Measurements from ENCODE around the gene TRMT11. TPM values are rescaled to one million over a fixed set of nuclear protein-coding genes. Genes with fewer than 3 reads are reported as not detected.

Gene TRMT11
- total RNA-seq, 2 experiments from 2014 or later: 20.6 to 26.4 TPM

Other genes starting within 250 kb of the TRMT11 start
- not detected for gene HEY2, start 236.9 kb upstream of the TRMT11 start, total RNA-seq
- 10 to 100 TPM; 45.3 to 46.9 TPM for gene NCOA7, start 195.6 kb upstream of the TRMT11 start, total RNA-seq
- 1 to 10 TPM; 8.7 to 9.3 TPM for gene HINT3, start 29.8 kb upstream of the TRMT11 start, total RNA-seq

All from activated CD8-positive, alpha-beta memory T cell treated with anti-CD3 and anti-CD28 coated beads, Interleukin-2, amount 10 ng/mL, durations not matched to agents 7 days and 5 days (primary cell).